ENCODE measurements around the gene SLC16A11. TPM values are rescaled to one million over a fixed set of nuclear protein-coding genes. Genes with fewer than 3 reads are reported as not detected.
A peak's percentile ranks its signal among the peaks of the same experiment; 100 is the strongest.

SLC16A11 gene
- total RNA-seq, 2 donors from 2014 or later: 2.5 to 3.5 TPM

- no peak for DNase-seq
These were observed 26.7 kb downstream of the SLC16A11 start for GRCh38 chr17:7016886-7017826.

DNA sequence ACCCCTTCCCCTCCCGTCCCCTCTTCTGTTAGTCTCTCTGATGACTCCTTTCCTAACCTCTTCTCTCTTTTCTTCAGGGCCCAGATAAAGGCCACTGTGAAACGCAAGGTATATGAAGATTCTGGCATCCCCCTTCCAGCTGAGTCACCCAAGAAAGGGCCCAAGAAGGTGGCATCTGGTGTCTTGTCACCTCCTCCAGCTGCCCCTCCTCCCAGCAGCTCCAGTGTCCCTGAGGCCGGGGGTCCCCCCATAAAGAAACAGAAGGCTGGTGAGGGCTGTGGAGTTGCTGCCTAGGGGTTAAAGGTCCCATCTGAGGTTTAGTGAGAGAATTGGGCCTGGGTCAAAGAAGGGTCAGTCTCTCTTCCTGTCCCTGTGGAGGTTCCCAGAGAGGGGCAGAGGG lies 27.5 kb downstream of the SLC16A11 start:
- ATAC-seq (no peak), DNase-seq (no peak)
- intact Hi-C loops (cut with DNase I): no loop called here

More at GRCh38 chr17:7016886-7017826, 26.7 kb downstream of the SLC16A11 start:
- no peak for ATAC-seq
- intact Hi-C loops (cut with DNase I): no loop called here

DNA sequence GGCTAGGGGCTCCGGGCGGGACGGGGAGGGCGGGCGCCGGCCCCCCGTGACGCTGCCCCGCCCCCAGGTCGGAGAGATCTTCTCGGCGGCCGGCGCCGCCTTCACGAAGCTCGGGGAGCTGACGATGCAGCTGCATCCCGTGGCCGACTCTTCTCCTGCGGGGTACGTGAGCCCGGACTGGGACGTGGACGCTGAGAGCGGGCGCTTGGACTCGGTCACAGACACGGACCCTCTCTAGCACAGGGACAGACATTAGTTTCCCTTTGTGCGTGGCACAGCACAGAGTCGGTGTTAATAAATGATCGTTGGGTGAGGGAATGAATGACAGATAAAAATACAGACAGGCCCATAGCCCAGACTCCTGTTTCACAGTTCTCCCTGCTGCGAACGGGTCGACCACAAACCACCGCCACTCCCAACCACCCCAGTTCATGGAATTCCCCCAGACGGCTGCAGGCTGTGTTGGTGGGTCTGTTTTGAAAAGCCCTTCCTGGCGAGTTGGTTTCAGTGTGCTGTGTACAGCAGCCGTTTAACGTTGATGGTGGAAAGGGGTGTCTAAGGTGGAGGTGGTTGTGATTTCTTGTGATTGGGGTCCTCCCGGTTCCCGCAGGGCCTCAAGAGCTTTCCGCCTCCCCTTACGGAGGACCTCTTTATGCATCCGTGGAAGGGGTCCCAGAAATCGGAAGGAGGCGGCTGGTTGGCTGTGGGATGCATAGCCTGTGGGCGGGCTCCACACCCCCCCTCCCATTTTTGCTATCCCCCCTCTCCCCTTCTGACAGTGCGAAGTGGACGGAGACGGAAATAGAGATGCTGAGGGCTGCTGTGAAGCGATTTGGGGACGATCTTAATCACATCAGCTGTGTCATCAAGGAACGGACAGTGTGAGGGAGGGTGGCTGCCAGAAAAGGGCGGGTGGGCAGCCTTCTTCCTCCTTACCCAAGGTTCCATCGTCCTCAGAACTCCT lies 28.6 kb downstream of the SLC16A11 start:
- DNase-seq: no peak
- intact Hi-C loops (cut with DNase I): no loop called here
- peak in 1 of 2 donors; percentile 83 for ATAC-seq

GRCh38 chr17:7014261-7014994 lies 29.5 kb downstream of the SLC16A11 start:
- intact Hi-C loops (cut with DNase I): no loop called here
- DNase-seq: peak; percentile 99

DNA sequence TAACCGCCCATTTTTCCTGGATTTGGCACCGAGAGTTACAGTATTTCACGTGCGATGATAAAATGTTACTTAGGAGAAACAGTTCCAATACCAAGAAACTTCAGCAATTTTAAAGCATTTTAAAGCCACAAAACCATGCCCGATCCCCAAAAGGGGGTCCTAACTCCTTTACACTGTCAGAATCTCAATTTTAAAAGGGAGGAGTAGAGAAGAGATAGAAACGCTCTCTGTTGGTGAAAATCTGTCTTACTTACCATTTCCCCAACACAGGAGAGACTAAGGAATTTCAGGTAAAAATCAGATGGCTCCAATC lies 32.0 kb downstream of the SLC16A11 start:
- no peak for DNase-seq
- intact Hi-C loops (cut with DNase I): no loop called here
- ATAC-seq: no peak

More at GRCh38 chr17:7014261-7014994, 29.5 kb downstream of the SLC16A11 start:
- ATAC-seq: peak; percentile 90 to 92

GRCh38 chr17:7011415-7011814 lies 32.5 kb downstream of the SLC16A11 start:
- no peak for ATAC-seq
- intact Hi-C loops (cut with DNase I): no loop called here
- no peak for DNase-seq

DNA sequence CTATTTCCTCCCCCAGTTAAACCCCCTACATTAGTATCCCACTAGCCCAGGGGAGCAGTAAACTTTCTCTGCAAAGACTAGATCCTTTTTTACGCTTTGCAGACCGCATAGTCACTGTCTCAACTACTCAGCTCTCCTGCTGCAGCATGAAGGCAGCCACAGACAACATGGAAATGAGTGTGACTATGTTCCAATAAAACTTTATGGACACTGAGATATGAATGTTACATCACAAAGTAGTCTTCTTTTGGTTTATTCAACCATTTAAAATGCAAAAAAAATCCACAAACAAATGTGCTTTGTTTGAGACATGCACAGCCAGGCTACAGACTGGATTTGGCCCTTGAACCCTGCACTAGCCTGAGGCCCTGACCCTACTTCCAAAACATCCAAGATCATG lies 33.4 kb downstream of the SLC16A11 start:
- intact Hi-C loops (cut with DNase I): no loop called here
- ATAC-seq (no peak), DNase-seq (no peak)

- ATAC-seq (no peak), DNase-seq (no peak)
- intact Hi-C loops (cut with DNase I): no loop called here
These were observed 36.7 kb downstream of the SLC16A11 start for GRCh38 chr17:7007143-7007542.

GRCh38 chr17:7005716-7006115 lies 38.2 kb downstream of the SLC16A11 start:
- intact Hi-C loops (cut with DNase I): no loop called here
- DNase-seq (no peak), ATAC-seq (peak in 1 of 2 donors; percentile 11)

- intact Hi-C loops (cut with DNase I): loop anchor here in 1 of 2 donors (5.0 kb wide), 1 partner anchor 92 kb away; no protein-coding TSS in a partner anchor
- ATAC-seq (peak; percentile 67 to 75), DNase-seq (no peak)
These were observed 39.3 kb downstream of the SLC16A11 start for GRCh38 chr17:7004398-7005253.

DNA sequence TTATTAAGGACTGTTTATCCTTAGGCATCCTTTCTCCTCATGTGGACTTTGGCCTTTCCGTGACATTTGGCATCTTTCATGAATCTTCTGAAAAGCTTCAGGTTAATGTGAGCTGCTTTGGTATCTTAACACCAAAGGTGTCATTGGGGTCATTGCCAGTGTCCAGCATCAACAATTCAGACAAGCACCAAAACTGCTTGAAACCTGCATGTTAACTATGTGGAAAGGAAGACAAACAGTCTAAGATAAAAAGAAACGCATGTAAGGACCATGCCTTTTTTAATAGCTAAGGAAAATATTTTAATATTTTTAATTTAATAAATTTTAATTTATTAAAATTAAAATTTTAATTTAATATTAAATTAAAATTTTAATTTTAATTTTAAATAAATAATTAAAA lies 40.1 kb downstream of the SLC16A11 start:
- ATAC-seq (no peak), DNase-seq (no peak)
- intact Hi-C loops (cut with DNase I): loop anchor here (2.0 to 5.0 kb wide), 2 partner anchors 91 kb away; no protein-coding TSS in a partner anchor

DNA sequence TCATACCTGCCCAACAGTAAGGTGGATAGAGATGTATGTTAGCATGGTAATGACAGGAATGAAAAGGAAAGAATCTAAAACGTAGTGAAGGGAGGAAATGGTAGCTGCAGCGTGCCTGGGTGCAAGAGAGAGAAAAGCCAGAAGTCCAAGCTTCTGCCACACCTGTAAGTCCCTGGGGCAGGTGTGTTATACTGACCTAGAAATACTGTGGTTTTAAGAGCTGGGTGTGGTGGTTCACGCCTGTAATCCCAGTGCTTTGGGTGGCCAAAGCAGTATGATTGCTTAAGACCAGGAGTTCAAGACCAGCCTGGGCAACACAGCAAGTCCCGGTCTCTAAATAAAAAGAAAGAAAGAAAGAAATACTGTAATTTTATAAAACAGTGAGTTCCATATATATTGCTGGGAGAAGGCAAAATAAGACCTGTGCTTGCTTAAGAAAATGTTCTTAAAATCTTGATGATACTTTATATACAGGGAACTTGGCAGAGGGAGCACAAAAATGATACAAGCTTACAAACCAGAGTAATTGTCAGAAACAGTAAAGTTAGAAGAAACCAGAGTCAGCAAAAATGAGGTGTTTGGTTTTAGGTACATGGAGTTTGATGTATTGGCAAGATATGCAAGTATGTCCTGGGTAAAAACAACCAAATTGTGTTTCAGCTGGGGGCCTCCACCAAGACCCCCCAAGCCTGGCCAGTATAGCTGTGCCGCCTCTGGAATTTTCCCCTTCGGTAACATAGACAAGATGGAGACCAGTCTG lies 41.4 kb downstream of the SLC16A11 start:
- intact Hi-C loops (cut with DNase I): loop anchor here (2.0 to 5.0 kb wide), 2 partner anchors 90 kb away; no protein-coding TSS in a partner anchor
- DNase-seq: no peak
- ATAC-seq: no peak

GRCh38 chr17:7001318-7001961 lies 42.5 kb downstream of the SLC16A11 start:
- intact Hi-C loops (cut with DNase I): loop anchor here in 1 of 2 donors (5.0 kb wide), 1 partner anchor 89 kb away; no protein-coding TSS in a partner anchor
- no peak for ATAC-seq

DNA sequence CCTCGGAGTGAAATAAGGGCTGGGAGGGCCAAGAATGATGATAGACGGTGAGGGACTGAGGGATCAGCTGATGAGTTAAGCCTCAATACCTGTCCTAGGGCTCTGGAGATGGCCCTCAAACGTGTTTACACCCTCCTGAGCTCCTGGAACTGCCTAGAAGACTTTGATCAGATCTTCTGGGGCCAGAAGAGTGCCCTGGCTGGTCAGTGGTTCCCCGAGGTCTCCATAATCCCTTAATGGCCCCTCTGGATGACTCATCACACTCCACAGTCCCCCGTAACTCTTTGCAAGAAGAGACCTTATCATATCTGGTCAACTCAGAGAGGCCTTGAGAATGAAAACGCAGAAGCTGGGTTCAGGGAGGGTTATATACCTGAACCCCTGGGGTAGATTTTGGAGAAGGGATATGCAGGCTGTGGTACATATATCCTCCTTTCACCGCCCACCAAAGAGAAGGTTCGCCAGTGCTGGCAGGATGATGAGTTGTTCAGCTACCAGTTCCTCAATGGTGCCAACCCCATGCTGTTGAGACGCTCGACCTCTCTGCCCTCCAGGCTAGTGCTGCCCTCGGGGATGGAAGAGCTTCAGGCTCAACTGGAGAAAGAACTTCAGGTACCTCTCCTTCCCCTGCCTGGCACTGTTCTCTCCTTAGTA lies 44.9 kb downstream of the SLC16A11 start:
- DNase-seq (no peak), ATAC-seq (no peak)
- intact Hi-C loops (cut with DNase I): no loop called here

More at GRCh38 chr17:7001318-7001961, 42.5 kb downstream of the SLC16A11 start:
- no peak for DNase-seq

DNA sequence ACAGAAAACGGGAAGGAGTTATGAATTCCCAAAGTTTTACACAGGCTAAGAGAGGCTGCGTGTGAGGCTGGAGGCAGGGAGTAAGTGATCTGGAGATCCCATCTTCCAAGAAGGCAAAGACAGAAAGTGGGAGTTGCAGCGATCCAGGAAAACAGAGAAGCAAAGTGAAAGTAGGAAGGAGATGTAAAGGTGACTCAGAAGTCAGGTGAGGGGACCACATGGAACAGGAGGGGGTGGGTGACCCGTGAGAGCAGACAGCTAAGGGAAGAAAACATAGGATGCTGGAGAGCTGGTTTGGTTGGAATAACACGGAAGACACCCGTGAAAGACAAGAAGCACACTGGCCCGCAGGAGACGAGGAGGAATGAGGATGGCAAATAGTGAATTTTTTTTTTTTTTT lies 46.7 kb downstream of the SLC16A11 start:
- DNase-seq: no peak
- intact Hi-C loops (cut with DNase I): no loop called here
- ATAC-seq: no peak

All from left cardiac atrium (tissue), 4 donors.